ENCODE results near the gene RSRP1. TPM values are rescaled to one million over a fixed set of nuclear protein-coding genes. Genes with fewer than 3 reads are reported as not detected.
A peak's percentile ranks its signal among the peaks of the same experiment; 100 is the strongest.

RSRP1 gene
- total and polyA plus RNA-seq, 2 of the 13 experiments (the other 11 are each of a cell fraction or from before 2014, with no cell fraction given) = 43.9 to 52.8 TPM

GRCh38 chr1:25197982-25198662, 49.1 kb downstream of the RSRP1 start (continued):
- TF ChIP-seq SMYD3 (CRISPR knock-in tag; IDR thresholded peaks at IDR 0.05) (no peak), ZNF646 (CRISPR knock-in tag; IDR thresholded peaks at IDR 0.05) (no peak)

DNA sequence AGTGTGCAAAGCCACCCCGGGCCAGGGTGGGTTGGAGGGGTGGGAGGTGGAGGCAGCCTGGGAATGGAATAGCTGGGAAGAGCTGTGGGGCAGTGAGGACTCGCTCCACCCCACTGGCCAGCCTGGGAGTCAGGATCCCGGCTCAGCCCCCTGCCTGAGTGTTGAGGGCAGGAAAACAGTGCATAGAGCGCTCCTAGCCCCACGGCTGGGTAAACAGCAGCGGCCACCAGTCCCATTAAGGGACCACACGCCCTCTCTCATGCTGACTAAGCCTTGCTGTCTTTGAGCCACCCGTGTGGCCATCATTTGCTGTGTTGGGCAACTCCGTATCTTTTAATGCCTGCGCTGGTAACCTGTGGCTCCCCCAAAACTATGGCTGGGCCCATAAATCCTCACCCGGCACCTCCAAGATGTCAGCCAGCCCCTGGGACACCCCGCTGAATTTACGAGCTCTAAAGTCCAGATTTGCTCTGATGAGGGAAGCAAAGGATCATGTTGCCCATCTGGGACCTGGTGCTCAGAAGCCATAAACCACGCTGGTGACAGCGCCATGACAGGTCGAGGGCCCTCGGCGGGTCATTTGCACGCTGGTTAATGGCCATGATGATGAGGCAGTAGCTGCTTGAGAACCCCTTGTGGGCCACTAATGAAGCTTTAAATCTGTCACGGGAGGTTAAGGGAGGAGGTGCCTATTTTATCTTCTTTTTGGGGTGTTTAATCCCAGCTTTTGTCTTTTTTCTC, 49.8 kb downstream of the RSRP1 start:
- in situ Hi-C loops (cut with HindIII; ENCODE audit: extremely low pct_ligation_motif_present, low pct_unique_long_range_greater_than_20kb) = no loop called here
- DNase-seq (ENCODE audit: low spot score) (peak; percentile 72), FAIRE-seq (peak; percentile 83), ATAC-seq (peak; percentile 92)
- WGBS (ENCODE audit: low lambda C conversion rate) = 10% methylated on average over 14 of the region's 20 CpGs
- H3K27me3 ChIP-seq (ENCODE audit: control insufficient read depth in 1 of 2, insufficient read depth in 2 of 2, low read length in 2 of 2) = no peaks in the 10 kb centered on the region
- no peaks in the 10 kb centered on the region for H3K36me3 ChIP-seq (replicated peaks in 1 of 2; ENCODE audit: control insufficient read depth in 1 of 2, insufficient read depth in 2 of 2, low read length in 2 of 2)
- H3K79me2 ChIP-seq (ENCODE audit: insufficient read depth, low read length) = no peaks in the 10 kb centered on the region
- peak overlapping the region; percentile 80 for H3K4me2 ChIP-seq (ENCODE audit: low read depth, low read length)
- peak overlapping the region; percentile 24 for H3K9ac ChIP-seq (ENCODE audit: insufficient read depth, low read depth, low read length)
- BruUV-seq (replicated peaks) = no TSS peak
- H3K4me3 ChIP-seq (replicated peaks in 1 of 3; ENCODE audit: insufficient read depth in 1 of 3, low read depth in 2 of 3, low read length in 3 of 3) = peak overlapping the region; percentile 12 to 49 (median 36); a peak in 5 of 6 replicates
- intact Hi-C loops (cut with micrococcal nuclease; ENCODE audit: unreplicated experiment) = no loop called here
- H3K4me1 ChIP-seq (ENCODE audit: insufficient read depth, low read length) = peaks cover 92% of the 10 kb centered on the region
- no peak overlapping the region for H2AFZ ChIP-seq (ENCODE audit: low read length)
- CTCF ChIA-PET (ENCODE audit: low intra/inter-chr PET ratio, low total read pairs) = no interaction called here
- H4K20me1 ChIP-seq (ENCODE audit: insufficient read depth, low read length) = no peaks in the 10 kb centered on the region
- no peaks in the 10 kb centered on the region for H3K9me3 ChIP-seq (ENCODE audit: low read length)
- peak overlapping the region; percentile 56 for H3K27ac ChIP-seq (ENCODE audit: extremely low read length, insufficient read depth, low read length)
- POLR2A ChIA-PET = interaction anchor here (1.5 to 5.4 kb wide), 3 partner anchors 10 to 35 kb away, joined by 5 to 48 read pairs (median 10); partner anchors contain the start of gene SYF2
- TF ChIP-seq ZMAT3 (CRISPR knock-in tag; conservative IDR thresholded peaks at IDR 0.05) (no peak), ZGPAT (CRISPR knock-in tag; IDR thresholded peaks at IDR 0.05) (peak; percentile 28; the same call in 1 of the 2 replicates), HDAC2 (CRISPR knock-in tag; IDR thresholded peaks at IDR 0.05) (peak; percentile 44; the same call in 1 of the 2 replicates), SP5 (CRISPR knock-in tag; IDR thresholded peaks at IDR 0.05; ENCODE audit: borderline replicate concordance, low read depth) (0 out of 2 replicates have a peak, but pooled peaks have one; percentile 40), HMG20A (CRISPR knock-in tag; IDR thresholded peaks at IDR 0.05; ENCODE audit: borderline replicate concordance) (peak; percentile 56; the same call in 1 of the 2 replicates), RXRB (CRISPR knock-in tag; IDR thresholded peaks at IDR 0.05; ENCODE audit: borderline replicate concordance) (peak; percentile 23; the same call in 1 of the 2 replicates), MEIS1 (CRISPR knock-in tag; IDR thresholded peaks at IDR 0.05; ENCODE audit: borderline replicate concordance) (no peak), FOXP1 (IDR thresholded peaks at IDR 0.05) (no peak), FOXP1 (CRISPR knock-in tag; IDR thresholded peaks at IDR 0.05) (peak; percentile 51; the same call in 1 of the 2 replicates), SAP130 (CRISPR knock-in tag; IDR thresholded peaks at IDR 0.05; ENCODE audit: low read depth) (peak; percentile 53; the same call in 1 of the 2 replicates), ZNF501 (CRISPR knock-in tag; IDR thresholded peaks at IDR 0.05) (peak; percentile 62; the same call in 1 of the 2 replicates)
- TF ChIP-seq, protein P1, sequence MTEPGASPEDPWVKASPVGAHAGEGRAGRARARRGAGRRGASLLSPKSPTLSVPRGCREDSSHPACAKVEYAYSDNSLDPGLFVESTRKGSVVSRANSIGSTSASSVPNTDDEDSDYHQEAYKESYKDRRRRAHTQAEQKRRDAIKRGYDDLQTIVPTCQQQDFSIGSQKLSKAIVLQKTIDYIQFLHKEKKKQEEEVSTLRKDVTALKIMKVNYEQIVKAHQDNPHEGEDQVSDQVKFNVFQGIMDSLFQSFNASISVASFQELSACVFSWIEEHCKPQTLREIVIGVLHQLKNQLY (CRISPR knock-in tag; IDR thresholded peaks at IDR 0.05) = 0 out of 2 replicates have a peak, but pooled peaks have one; percentile 54
